GM12874 (cell line): ENCODE data around the gene TPRG1.

Experiments
- CTCF ChIP-seq: IDR thresholded peaks from 2 replicates; pipeline ENCODE4 v1.5.1; 2011; ENCODE audit warnings: low read depth, mild to moderate bottlenecking, control low read depth, low read length, moderate library complexity; ENCODE audit not compliant: insufficient read depth

The TPRG1 gene

DNA sequence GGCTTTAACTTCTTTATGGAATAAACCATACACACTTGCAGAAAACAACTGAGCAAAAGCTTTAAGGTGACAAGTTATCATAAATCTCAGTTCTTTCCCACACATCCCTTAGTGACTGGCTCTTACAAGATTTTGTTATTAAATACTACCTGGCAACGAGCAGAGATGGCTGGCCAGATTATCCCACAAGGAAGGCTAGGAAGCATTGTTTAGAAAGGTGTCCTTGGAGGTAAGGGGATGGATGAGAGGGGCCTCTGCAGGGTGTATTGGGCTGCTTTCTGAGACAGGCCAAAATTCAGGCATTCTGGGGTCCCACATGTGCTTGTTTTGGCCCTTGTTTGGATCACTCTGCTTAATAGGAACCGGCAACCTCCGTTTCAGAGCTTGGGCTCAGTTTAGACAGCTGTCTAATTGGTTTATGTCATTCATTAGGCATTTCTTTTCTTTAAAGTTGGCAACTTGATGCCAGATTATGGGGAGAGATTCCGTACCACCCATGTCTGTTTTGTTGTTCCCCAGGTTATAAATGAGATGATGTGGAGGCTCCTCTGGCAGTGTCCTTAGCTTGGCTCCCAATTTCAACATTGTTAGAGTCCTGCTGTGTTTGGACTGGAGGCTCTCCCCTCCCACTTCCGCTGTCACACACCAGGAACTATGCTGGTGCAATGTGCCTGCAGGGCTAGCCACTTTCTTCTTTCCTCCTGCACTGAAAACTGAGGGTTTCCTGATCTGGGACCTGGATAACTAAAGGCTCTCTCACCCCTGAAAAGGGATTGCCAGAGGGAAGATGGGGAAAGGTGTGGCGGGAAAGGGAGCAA lies 121.1 kb downstream of the TPRG1 start:
- no peak for TF ChIP-seq CTCF

GRCh38 chr3:189294649-189295048 lies 122.9 kb downstream of the TPRG1 start:
- no peak for TF ChIP-seq CTCF

DNA sequence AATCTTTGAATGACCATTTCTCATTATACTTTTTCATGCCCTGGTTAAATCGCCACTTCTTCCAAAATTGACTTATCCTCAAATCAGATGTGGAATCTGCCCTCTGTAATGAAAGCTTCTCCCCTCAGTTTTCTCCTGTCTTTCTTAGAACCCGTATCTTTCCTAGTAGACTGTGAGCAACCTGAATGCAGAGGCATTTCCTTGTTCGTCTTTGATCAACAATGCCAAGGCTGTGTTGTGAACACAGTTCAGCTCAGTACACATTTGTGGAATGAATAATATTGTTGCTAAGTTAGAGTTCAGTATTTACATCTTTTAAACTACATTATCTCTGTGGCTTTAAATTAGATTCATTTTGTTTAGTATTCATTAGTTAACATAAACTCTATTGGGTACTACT lies 123.3 kb downstream of the TPRG1 start:
- no peak for TF ChIP-seq CTCF

- TF ChIP-seq CTCF = no peak
Measured at GRCh38 chr3:189297932-189298331, 126.2 kb downstream of the TPRG1 start.

DNA sequence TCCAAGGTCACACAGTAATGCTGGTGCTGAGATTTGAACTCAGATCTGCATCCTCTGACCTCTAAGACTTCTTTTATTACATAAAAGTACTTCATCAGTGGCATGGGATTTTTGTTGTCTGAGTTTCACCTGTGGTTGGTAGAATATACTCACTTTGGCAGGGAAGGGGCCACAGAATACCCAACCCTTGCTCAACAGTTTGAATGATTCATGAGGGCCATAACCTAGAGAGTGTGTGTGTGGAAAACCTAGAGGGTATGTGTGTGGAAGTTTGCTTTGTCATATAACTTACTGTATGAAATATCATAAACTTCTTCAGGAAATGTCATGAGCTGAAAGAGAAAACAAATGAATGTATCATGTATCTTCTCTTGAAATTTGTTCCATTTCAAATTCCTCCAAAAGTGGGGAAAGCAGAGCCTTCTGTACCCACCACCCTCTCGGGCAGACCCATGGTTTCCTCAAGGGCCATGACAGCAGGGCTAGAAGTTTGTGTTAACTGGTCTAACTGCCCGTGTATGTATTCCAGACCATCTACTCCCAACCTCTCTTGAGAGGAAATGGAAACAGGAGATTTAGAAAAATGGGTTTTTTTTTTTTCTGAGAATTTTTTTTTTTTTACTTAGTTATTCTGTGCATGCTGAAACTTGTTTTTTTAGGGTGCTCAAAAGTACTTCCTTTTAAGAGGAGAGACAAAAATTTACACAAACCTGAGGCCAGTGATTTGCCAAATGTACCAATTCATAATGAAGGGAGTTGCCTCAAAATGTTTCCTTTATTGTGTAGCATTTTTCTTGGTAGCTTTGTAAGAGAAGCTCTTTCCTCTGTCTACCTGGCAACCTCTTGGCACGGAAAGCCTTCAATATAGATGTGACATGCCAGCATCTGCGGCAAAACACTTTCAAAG lies 127.0 kb downstream of the TPRG1 start:
- no peak for TF ChIP-seq CTCF

DNA sequence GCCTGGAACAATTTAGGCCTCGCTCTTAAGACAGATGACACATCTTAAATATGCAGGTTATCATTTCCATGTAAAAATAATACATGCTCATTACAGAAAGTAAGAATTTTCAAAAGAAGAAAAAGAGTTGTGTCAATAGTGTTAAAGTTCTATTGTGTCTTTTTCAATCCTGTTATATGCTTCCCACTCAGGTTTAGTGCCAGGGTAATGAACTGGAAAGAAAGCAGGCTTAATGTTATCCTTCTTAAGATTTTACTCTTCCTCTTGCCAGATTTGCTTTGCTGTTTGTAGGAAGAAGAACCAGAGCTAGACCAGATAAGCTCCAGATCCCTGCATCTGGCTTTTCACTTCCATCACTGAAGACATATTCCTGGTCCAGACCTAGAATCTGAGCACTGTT lies 128.6 kb downstream of the TPRG1 start:
- TF ChIP-seq CTCF = no peak

DNA sequence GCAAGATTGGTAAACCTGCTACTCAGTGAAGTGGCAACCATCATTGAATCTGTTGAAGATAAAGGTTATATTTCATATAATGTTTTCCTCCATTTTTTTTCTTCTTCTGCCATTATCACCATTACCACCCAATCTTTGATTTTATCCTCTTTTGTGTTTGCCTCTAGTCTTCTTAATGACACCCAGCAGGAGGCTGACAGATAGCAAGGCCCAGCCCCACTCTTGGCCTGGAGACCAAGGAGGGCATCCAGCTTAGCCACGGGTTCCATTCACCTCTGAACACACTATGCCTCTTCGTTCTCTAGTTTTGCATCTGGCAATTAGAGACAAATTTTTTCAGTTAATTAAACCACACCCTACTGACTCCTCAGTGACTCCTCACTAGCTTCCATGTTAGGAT lies 129.7 kb downstream of the TPRG1 start:
- no peak for TF ChIP-seq CTCF
